HG03135 (cell line): Measurements from ENCODE around the gene CSMD2.

ENCODE experiments used
- ATAC-seq: cut with Tn5 transposase; IDR thresholded peaks from one replicate; pipeline ENCODE4 v1.9.1; 2021; ENCODE audit warnings: mild to moderate bottlenecking, moderate library complexity; ENCODE audit not compliant: unreplicated experiment

The CSMD2 gene

DNA sequence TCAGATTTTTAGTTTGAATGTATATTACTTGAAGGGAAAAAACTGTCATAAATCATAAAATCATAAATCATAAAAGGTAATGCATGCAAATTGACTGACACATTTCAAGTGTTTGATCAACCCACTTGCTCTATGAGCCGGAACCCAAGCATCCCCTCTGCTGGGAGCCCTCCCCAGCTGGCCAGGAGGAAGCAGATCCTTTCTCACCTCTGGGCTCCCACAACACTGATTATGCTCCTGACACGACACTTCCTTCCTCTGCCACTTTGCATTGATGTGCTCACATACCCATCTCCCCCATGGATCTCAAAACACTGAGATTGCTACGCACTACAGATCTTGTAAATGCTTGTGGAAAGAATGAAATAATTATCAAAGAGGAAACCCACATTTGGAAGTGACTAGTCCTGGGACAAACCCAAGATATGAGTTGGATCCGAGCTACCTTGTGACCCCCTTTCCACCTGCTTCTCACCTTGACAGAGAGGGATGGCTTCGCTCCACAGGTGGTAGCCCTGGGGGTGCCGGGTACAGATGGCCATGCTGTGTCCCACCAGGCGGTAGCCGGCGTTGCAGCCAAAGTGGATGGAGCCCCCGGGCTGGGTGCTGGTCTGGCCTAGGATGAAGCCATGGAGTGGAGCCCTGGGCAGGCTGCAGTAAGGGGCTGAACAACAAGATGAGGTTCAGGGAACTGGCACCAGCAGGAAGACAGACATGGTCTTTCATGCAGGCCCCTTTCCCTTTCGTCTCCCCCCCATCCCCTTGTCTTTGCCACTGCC, 588.0 kb downstream of the CSMD2 start:
- no peak for ATAC-seq

DNA sequence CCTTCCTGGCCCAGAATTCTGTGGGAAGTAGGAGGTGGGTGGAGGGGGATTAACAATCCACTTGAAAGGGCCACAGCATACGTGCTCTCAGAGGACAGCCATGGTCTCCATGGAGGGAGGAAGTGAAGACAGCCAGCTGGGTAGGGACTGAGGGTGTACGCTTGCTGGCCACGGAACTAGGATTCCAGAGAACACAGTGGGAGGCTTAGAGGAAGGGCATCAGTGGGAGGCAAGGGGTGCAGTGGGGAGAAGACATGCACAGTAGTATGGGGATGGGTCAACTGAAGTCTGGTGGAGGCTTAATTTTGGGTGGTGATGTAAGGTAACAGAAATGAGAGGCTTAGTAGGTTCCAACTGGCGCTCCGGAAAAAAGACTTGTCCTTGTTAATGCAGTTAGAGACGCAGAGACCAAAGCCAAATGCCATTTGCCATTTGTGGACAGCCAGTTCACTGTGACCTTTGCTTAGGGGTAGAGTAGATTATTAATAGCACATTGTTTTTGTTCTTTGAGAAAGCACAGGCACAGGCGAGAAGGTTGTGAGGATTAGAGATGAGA, 589.6 kb downstream of the CSMD2 start:
- ATAC-seq: no peak

DNA sequence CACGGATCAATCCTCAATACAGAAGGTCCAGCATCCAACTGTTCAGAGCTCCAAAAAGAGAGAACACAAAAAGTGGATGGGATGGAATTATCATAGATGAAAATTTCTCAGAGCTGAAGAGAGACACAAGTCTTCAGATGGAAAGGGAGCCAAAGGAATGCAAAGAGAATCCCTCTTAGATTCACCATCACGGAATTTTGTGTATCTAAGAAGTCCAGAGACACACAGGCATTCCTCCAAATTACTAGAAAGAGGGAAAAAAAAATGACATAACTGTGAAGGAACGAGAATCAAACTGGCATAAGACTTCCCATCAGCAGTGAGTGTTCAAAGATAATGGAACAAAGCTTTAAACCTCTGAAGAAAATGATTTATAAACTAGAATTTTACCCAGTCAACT, 591.4 kb downstream of the CSMD2 start:
- no peak for ATAC-seq

DNA sequence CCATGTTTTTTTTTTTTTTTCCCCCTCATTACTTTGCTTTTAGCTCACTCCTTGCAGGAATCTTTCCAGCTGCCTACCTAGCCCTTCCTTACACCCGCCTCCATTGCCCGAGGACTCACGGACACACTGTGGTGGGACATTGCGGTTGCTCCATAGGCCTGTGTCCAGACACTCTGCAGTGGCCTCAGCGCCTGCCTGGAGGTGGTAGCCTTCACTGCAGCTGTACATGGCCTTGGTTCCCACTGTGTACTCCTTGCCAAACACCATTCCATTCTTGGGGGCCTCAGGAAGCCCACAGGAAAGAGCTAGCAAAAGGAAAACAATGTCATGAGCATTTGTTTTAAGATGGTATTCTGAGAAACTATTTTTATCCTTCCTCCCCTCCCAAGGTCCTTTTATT, 592.6 kb downstream of the CSMD2 start:
- ATAC-seq: no peak

DNA sequence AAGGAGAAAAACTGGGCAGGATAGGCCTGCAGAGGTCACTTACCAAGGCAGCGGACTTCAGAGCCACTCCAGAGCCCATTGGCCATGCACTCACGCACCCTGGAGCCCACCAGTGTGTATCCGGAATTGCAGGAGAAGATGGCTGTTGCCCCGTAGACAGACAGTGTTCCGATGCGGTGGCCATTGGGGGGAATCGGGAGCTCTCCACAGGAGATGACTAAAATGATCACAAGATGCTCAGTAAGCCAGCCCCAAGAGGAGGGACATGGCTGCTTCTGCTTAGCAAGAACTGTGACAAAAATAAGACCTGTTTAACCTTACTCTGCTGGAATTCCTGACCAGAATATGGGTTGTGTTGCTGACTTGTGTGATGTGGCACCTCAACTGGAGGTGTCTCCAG, 595.7 kb downstream of the CSMD2 start:
- ATAC-seq: no peak

DNA sequence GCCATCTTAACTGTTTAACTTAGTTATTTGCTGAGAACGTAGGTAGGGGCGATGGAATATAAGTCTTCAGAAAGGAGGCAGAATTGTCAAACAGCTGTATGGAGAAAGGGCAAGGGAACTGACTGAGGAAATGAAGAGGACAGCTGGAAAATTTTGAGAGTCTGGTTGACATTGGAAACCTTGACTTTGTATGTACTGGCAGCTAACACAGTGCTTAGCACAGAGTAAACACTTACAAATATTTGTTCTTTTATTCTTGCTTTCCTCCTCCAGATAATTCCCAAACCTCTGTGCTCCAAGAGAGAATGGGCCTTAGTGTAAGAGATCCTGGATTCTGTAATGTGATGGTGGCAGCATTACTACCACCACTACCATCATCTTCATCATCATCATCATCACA, 601.3 kb downstream of the CSMD2 start:
- no peak for ATAC-seq

DNA sequence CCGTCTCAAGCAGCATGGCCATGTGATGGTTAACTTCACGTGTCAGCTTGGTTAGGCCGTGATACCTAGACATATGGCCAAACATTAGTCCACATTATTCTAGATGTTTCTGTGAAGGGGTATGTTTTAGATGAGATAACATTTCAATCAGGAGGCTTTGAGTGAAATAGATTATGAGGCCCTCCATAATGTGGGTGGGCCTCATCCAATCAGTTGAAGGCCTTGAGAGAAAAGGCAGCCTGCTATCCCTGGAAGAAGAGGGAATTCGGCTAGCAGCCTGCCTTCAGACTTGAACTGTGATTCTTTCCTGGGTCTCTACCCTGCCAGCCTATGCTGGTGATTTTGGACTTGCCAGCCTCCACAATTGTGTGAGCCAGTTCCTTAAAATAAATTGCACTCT, 602.5 kb downstream of the CSMD2 start:
- no peak for ATAC-seq

DNA sequence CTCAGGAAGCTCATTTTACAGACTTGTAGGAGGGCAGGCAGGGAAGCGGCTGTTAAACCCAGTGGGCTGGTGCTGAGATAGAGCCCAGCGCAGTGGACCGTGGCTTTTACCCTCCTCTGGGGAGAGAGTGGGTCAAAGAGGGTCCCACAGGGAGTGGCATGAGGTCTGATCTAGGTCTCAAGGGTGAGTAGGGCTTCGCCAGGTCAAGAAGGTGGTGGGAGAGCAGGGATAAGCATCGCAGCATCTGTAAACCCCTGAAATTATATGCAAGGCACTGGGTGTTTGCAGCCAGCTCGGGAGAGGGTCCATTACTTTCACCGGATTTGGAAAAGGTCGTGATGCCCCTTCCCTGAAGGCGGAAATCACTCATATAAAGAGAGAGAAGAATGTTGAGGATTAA, 603.5 kb downstream of the CSMD2 start:
- ATAC-seq: no peak

DNA sequence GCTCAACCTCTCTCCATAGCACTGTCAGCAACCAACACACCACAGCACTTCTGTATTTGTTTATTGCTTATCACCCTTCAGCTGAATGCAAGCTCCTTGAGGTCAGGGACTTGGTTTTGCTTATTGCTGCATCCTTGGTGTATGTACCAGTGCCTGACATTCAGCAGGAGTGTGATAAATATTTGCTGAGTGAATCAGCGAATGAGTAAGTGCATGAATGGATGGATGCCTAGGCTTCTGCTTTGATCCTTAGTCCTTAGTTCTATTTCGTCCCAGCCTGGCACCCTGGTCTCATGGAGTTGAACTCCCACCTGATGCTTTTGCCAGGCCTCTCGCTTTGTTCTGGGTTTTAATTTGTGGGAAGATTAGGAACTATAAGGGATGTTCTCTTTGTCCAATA, 604.4 kb downstream of the CSMD2 start:
- no peak for ATAC-seq

DNA sequence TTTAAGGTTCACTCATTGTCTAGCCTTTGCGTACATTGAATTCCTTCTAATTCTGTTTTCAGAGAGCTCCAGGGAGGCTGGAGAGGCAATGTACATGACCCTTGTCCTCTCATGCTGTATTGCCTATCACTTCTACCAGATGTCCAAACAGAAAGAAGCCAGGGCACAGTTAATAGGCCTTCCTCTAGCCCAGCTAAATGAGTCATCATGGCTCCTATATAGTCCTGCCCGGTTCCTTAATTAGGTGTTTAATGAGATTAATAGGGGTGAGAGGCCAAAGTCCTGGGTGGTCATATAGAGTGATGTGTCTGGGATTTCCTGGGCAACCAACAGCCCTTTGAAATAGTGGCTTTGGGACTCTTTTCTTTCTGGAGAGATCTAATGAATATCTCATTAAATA, 616.3 kb downstream of the CSMD2 start:
- no peak for ATAC-seq

DNA sequence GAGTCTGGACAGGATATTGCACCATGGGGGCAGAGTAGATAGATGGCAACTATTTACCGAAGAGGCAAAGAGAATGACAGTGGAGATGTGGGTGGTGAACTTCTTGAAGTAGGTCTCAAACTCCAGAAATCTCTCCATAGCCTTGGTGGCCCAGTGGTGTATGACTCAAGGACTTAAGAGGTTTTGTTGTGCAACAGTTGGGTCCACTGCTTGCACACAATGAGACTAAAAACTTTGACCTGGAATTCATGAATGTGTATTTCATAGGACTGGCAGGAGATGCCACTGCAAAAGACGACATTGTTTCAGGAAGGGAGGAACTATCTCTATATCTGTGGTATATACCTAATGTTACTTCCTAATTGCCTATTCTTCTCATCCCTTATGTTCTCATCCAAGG, 616.7 kb downstream of the CSMD2 start:
- no peak for ATAC-seq

DNA sequence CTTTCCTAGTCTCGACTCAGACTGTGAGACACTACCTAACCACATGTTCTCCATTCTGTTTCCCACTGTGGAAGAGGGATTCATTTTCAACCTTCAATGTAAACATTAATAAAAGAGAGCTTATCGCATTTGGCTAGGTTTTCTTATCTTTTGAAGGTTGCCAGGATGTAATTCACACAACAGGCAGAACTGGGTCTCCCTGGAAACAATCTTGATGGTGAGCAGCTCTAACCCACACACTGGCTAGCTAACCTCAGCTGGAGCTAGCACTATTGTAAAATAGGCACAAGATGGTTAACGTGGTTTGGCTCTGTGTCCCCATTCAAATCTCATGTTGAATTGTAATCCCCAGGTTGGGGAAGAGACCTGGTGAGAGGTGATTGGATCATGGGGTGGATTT, 617.5 kb downstream of the CSMD2 start:
- no peak for ATAC-seq

DNA sequence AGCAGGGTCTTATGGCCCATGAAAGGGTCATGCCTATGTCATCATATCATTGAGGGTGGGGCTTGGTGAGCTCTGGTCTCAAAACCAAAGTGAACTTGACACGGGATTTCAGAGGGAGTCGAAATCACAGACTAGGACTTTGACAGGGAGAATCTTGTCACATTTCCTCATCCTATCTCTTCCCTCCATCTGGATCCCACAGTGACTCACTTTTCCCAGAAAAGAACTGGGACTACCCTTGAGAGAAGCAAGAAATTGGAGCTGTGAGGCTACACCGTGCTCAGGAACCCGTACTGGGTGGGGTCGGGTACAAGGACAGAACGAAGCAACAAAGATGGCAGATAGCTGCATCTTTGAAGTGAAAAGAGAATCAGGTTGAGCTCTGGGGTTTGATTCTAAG, 623.1 kb downstream of the CSMD2 start:
- no peak for ATAC-seq

DNA sequence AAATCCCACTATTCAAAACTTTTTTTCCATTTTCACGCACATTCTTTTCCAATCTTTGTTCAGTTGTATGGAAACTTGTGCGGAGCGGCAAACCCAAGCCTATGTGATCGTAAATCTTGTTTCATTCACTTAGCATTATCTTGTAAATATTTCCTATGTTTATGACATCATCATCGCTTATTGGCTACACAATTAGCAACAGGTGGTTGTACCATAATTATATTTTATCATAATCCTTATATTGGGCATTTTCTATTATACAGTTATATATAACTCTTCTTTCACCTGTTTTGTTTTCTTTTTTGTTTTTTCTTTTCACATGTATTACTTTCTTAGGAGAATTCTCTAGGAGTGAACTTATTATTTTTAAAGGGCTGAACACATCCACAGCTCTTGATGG, 627.1 kb downstream of the CSMD2 start:
- ATAC-seq: no peak

DNA sequence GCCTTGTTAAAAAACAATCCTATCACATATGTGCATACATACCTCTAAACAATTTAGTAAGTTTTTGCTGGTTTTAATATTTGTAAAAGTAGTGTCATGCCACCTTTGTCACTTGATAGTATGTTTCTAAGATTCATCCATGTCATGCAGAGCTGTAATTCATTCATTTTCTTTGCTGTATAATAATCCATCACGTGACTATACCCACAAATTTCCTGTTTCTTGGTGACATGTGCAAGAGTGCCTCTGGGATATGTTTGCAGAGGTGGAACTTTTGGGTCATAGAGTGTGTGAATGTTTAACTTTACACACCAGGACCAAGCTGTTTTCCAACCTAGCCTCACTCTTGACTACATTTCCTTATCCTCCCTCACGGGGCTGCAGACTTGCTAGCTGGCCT, 629.7 kb downstream of the CSMD2 start:
- no peak for ATAC-seq

DNA sequence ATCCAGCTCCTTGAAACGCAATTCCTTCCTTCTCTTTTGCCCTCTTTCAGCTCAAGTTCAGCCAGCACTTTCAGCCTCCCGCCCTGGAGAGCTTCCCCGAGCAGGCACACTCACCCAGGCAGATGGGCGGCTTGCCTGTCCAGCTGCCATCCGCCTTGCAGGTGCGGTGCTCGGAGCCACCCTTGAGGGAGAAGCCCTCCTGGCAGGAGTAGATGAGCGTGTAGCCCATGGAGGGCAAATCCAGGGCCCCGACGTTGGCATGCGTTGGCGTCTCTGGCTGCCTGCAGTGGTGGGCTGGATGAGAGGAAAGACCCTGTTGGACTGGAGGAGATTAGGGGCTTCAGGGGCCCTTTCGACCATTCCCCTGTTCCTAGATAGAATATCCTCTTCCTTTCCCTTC, 632.1 kb downstream of the CSMD2 start:
- no peak for ATAC-seq

DNA sequence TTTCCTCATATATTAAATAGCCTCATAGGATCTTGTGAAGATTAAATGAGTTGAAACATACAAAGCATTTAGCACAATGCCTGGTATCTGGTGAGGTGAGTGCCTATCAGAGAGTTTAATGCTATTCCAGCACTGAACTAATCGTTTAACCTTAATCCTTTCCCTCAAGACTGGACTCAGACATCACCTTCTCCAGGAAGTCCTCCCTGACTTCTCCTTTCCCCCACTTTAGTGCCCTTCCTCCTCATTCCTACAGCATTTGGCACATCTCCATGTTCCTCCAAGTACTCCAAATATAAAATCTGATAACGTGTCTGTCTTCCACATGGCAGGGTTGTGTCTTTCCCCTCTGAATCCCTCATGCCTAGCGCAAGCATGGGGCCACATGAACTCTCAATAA, 632.8 kb downstream of the CSMD2 start:
- no peak for ATAC-seq

DNA sequence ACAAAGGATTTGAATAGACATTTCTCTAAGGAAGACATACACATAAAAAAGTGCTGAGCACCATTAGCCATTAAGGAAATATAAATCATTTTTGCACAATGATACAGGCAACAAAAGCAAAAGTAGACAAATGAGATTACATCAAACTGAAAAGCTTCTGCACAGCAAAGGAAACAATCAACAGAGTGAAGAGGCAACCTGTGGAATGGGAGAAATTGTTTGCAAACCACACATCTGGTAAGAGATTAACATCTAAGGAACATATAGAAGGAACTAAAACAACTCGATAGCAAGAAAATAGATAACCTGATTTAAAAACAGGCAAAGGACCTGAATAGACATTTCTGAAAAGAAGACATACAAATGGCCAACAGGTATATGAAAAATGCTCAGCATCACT, 635.1 kb downstream of the CSMD2 start:
- ATAC-seq: no peak

DNA sequence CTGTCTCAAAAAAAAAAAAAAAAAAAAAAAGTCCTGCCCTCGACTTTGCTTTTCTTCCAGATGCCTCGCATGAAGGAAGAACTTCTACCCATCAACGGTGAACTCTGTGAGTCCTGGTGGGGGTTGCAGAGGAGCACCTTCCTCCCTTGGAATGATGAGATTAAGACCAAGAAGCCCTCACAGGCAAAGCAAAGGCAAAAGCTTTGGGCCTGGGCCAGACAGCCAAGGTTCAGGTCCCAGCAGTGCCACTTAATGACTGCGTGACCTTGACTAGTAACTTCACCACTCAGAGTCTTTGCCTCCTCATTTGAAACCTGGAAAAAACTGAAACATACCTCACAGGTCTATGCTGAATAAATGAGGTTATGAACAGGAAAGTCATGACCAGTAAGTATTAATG, 637.1 kb downstream of the CSMD2 start:
- ATAC-seq: no peak

DNA sequence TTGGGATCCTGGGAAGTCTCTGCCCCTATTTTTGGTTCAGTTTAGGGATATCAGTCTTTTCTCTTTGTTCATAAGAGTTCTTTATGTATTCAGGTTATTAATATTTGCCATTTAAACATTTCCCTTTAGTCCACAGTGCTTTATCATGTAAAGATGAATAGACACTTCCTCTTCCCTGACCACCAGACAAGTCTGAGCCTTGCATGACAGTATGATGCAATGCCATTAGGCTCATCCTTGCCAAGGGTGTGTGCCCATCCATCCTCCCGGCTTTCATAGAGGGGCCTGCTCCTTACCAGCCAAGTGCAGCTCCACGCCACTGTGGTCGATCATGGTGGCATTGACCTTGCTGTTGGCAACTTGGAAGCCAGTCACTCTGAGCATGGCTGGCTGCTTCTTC, 640.4 kb downstream of the CSMD2 start:
- no peak for ATAC-seq

DNA sequence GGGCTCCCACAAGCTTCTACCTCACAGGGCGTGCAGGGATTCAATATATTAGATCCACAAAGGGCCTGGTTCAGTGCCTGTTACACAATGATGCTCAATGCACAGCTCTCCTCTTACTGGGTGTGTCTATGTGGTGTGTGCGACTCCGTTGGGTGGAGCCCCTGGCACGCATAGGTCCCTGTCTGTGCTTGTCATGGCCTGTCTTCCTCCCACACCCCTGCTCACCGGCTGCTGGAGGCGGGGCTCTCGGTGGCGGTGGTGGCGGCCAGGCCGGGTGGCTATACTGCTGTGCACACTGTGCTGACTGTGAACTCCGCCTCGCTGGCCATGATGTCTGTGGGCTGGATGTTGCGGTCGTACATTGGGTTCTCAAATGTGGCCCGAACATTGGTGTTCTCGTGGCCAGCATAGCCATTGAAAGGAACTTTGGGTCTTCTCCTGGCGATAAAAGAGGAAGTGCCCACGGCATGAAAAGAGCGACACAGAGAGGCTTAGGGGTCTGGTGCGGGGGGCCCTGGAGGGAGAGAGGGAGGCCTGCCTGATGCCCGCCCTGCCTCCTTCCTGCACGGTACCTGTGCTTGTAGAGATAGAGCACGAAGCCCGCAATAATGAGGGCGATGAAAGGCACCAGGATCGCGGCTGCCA, 645.7 kb downstream of the CSMD2 start:
- no peak for ATAC-seq

DNA sequence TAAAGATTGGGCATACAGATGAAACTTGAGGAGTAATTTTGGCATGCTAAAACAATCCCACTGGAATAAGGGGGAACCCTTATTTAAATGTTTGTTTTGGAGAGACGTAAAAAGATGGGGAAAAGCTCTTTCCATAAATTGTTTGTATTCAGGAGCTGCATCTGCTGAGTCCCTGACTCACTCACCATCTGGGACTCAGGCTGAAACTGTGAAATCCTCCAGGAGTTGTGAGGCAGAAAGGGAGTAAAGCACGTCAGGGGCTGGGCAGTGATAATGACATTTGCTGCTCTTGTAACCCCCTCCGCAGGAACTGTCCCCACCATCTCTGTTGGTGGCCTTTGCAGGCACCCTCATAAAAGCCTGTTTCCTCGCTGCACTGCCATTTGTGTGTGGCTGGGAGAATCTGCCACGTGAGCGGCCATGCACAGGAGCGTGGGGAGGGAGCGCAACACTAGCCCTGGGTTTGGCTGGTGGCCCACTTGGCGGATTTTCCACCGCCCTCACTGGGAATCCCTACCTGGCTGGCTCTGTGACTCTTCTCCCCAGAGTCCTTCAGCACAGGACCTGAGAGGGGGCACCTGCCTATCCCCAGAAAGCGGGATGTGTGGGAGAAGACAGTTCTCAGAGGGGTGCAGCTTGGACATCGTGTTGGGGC, 647.3 kb downstream of the CSMD2 start:
- ATAC-seq: no peak
